Ectodermal cell (in vitro differentiated cells): ENCODE measurements around the gene TEX35.

Experiments
- H3K27ac ChIP-seq: 2 replicates; pipeline ENCODE4 v1.7.0; 2013; ENCODE audit warnings: mild to moderate bottlenecking, low read depth, low read length; ENCODE audit not compliant: insufficient read depth, poor library complexity, severe bottlenecking
- H3K27me3 ChIP-seq: 2 replicates; pipeline ENCODE4 v1.7.0; 2013; ENCODE audit warnings: mild to moderate bottlenecking, low read length; ENCODE audit not compliant: insufficient read depth, control insufficient read depth, poor library complexity, severe bottlenecking
- H3K36me3 ChIP-seq: one replicate; pipeline ENCODE4 v1.7.0; 2013; ENCODE audit warnings: low read length; ENCODE audit not compliant: control insufficient read depth, insufficient read depth
- H3K4me1 ChIP-seq: one replicate; pipeline ENCODE4 v1.7.0; 2013; ENCODE audit warnings: low read length; ENCODE audit not compliant: control insufficient read depth, insufficient read depth
- H3K4me3 ChIP-seq: 2 replicates; pipeline ENCODE4 v1.7.0; 2013; ENCODE audit warnings: low read depth, low read length, control low read depth; ENCODE audit not compliant: insufficient read depth
- H3K9me3 ChIP-seq: 2 replicates; pipeline ENCODE4 v1.7.0; 2013; ENCODE audit warnings: mild to moderate bottlenecking, low read length, moderate library complexity; ENCODE audit not compliant: control insufficient read depth
- WGBS, 2 experiments: methylation state at CpG; one replicate each; pipeline ENCODE4 v1.1.7; 2013; ENCODE audit warnings: missing lambda C conversion rate in 2 of 2; 5-methylcytosine and 5-hydroxymethylcytosine counted together

The TEX35 gene

GRCh38 chr1:178566187-178566586 is 53.3 kb downstream of the TEX35 start:
- H3K27ac ChIP-seq = no peak overlapping the region
- no peaks in the 10 kb centered on the region for H3K4me1 ChIP-seq
- no peaks in the 10 kb centered on the region for H3K36me3 ChIP-seq
- 90 to 93% methylated on average over 3 of the region's 3 CpGs for WGBS, 2 experiments
- H3K27me3 ChIP-seq = no peaks in the 10 kb centered on the region
- H3K9me3 ChIP-seq = no peaks in the 10 kb centered on the region
- H3K4me3 ChIP-seq = no peak overlapping the region

GRCh38 chr1:178571807-178572206 is 58.9 kb downstream of the TEX35 start:
- no peak overlapping the region for H3K4me3 ChIP-seq
- no peak overlapping the region for H3K27ac ChIP-seq
- H3K4me1 ChIP-seq = no peaks in the 10 kb centered on the region
- no peaks in the 10 kb centered on the region for H3K36me3 ChIP-seq
- no peaks in the 10 kb centered on the region for H3K9me3 ChIP-seq
- no peaks in the 10 kb centered on the region for H3K27me3 ChIP-seq
- WGBS, 2 experiments = 89 to 98% methylated on average over 4 of the region's 4 CpGs
